A673 (cell line): ENCODE data around the gene ZNF746.

Experiments used
- CTCF ChIP-seq: fragments of 300-800, 200-600 bp; sonication (generic); conservative IDR thresholded peaks from 2 replicates; pipeline ENCODE4 v1.5.1; 2017; ENCODE audit warnings: low read depth, mild to moderate bottlenecking, antibody characterized with exemption, low read length, moderate library complexity, mixed read lengths
- EZH2 ChIP-seq: fragments of 200-600 bp; sonication (generic); IDR thresholded peaks from 2 replicates; pipeline ENCODE4 v1.6.1; 2017; ENCODE audit warnings: borderline replicate concordance, low read depth, mild to moderate bottlenecking, mixed read lengths, antibody characterized with exemption, low read length; ENCODE audit not compliant: poor library complexity, severe bottlenecking

- no peak for TF ChIP-seq CTCF
- no peak for TF ChIP-seq EZH2
Measured at GRCh38 chr7:149495785-149496641, 1.6 kb downstream of the ZNF746 start.
